M059J (cell line): ENCODE results near the gene RABEP1. TPM values are rescaled to one million over a fixed set of nuclear protein-coding genes. Genes with fewer than 3 reads are reported as not detected.
"Not testable (repeated sequence)": the region's sequence is repeated elsewhere in the genome, so short reads cannot be mapped to it uniquely, and the experiment has no call there.

Experiments
- DNase-seq: peaks from one replicate; pipeline ENCODE4 v3.0.0-alpha.2; 2012; ENCODE audit warnings: low read depth
- total RNA-seq: library from RNA; depleted of rRNA; stranded (reverse); fragments of >200 nt; shearing (Covaris generic); gene quantifications from 2 replicates; pipeline ENCODE4 v1.2.3, GENCODE V29; 2014; rRNA removed

RABEP1 gene
- total RNA-seq = 31.7 and 35.0 TPM in 2 replicates

GRCh38 chr17:5281814-5282641 lies at the start of gene RABEP1:
Gene RABEP1, plus strand, starts transcription at chr17:5282284. Its CDS starts 203 bp downstream, at chr17:5282487.
- peak; percentile 81 for DNase-seq

GRCh38 chr17:5233492-5233891 lies 48.6 kb upstream of the RABEP1 start:
- not testable (repeated sequence) for DNase-seq

GRCh38 chr17:5234645-5235576 lies 47.2 kb upstream of the RABEP1 start, which contains the start of gene SCIMP:
Gene SCIMP, minus strand, starts transcription at chr17:5234860. Its CDS starts 105 bp downstream, at chr17:5234755.
- no peak for DNase-seq

GRCh38 chr17:5236938-5237540 lies 45.0 kb upstream of the RABEP1 start:
- DNase-seq = no peak

GRCh38 chr17:5237541-5238016 lies 44.5 kb upstream of the RABEP1 start:
- DNase-seq = peak; percentile 61

GRCh38 chr17:5238333-5238732 lies 43.8 kb upstream of the RABEP1 start:
- no peak for DNase-seq

GRCh38 chr17:5239769-5240168 lies 42.3 kb upstream of the RABEP1 start:
- DNase-seq = not testable (repeated sequence)

- no peak for DNase-seq
Observed at GRCh38 chr17:5241861-5242671, 40.0 kb upstream of the RABEP1 start.

- no peak for DNase-seq
Observed at GRCh38 chr17:5247621-5248020, 34.5 kb upstream of the RABEP1 start.

- DNase-seq = no peak
Observed at GRCh38 chr17:5248821-5249479, 33.1 kb upstream of the RABEP1 start.

- peak; percentile 78 for DNase-seq
Observed at GRCh38 chr17:5249615-5250014, 32.5 kb upstream of the RABEP1 start.

- DNase-seq = no peak
Observed at GRCh38 chr17:5254414-5254813, 27.7 kb upstream of the RABEP1 start.

GRCh38 chr17:5254903-5255521 lies 27.1 kb upstream of the RABEP1 start:
- peak; percentile 19 for DNase-seq

- DNase-seq = no peak
Observed at GRCh38 chr17:5257124-5257523, 25.0 kb upstream of the RABEP1 start.

GRCh38 chr17:5260542-5260941 lies 21.5 kb upstream of the RABEP1 start:
- peak; percentile 68 for DNase-seq

- DNase-seq = no peak
Observed at GRCh38 chr17:5262416-5262991, 19.6 kb upstream of the RABEP1 start.

GRCh38 chr17:5263441-5263840 lies 18.6 kb upstream of the RABEP1 start:
- no peak for DNase-seq

GRCh38 chr17:5264893-5265292 lies 17.2 kb upstream of the RABEP1 start:
- DNase-seq = no peak

- no peak for DNase-seq
Observed at GRCh38 chr17:5269241-5269960, 12.7 kb upstream of the RABEP1 start.
